Tibial artery (tissue), 4 donors: ENCODE measurements around the gene SLC9A9.

ENCODE experiments used
- DNase-seq, 2 donors: peaks; one replicate each; pipeline ENCODE4 v3.0.0-alpha.2; 2019
- H3K27ac ChIP-seq, 2 donors: fragments of 200-600 bp; sonication (generic) in 1 of 2; 1 replicate in 1 of 2; 2 replicates in 1 of 2; pipeline ENCODE4 v1.5.1; 2018 to 2019; ENCODE audit warnings: mild to moderate bottlenecking in 1 of 2
- H3K27me3 ChIP-seq, 2 donors: fragments of 200-600 bp; sonication (generic) in 1 of 2; one replicate each; pipeline versions ENCODE4 v1.5.1 to v1.6.0; 2016 to 2019
- H3K36me3 ChIP-seq, 3 donors: fragments of 200-600 bp; sonication (generic) in 2 of 3; one replicate each; pipeline ENCODE4 v1.5.1; 2016 to 2019; ENCODE audit warnings: mild to moderate bottlenecking in 2 of 3
- H3K4me1 ChIP-seq, 4 donors: fragments of 200-600 bp; sonication (generic) in 2 of 4; 1 replicate in 3 of 4; 2 replicates in 1 of 4; pipeline ENCODE4 v1.5.1; 2016 to 2019
- H3K4me3 ChIP-seq, 2 donors: fragments of 200-600 bp; sonication (generic) in 1 of 2; 1 replicate in 1 of 2; 2 replicates in 1 of 2; pipeline ENCODE4 v1.5.1; 2018 to 2019; ENCODE audit warnings: mild to moderate bottlenecking in 2 of 2
- H3K9me3 ChIP-seq, 3 donors: fragments of 200-600 bp; sonication (generic) in 1 of 3; one replicate each; pipeline ENCODE4 v1.5.1; 2016 to 2019
- CTCF ChIP-seq, 2 experiments: fragments of 200-600 bp in 1 of 2; fragments of 450-650 bp in 1 of 2; IDR thresholded peaks; one replicate each; pipeline ENCODE4 v1.5.1; 2017 to 2019; ENCODE audit warnings: antibody characterized with exemption in 2 of 2, mild to moderate bottlenecking in 1 of 2, moderate library complexity in 1 of 2
- intact Hi-C: fragments of 100-400 bp; cut with DNase I; formaldehyde crosslinking; loops from one replicate; pipeline ENCODE4 v1.15.0; 2023; ENCODE audit warnings: low total_unique reads

Gene SLC9A9

GRCh38 chr3:143617050-143617449 lies 231.2 kb downstream of the SLC9A9 start:
- no peak for TF ChIP-seq CTCF (IDR thresholded peaks at IDR 0.05)
- Histone ChIP-seq H3K27ac (no peak overlapping the region), H3K9me3 (peaks cover 0 to 4% (median 0%) of the 10 kb centered on the region in 3 donors), H3K4me3 (no peak overlapping the region), H3K27me3 (no peaks in the 10 kb centered on the region), H3K4me1 (peaks cover 0 to 9% (median 0%) of the 10 kb centered on the region in 4 donors), H3K36me3 (peaks cover 0 to 12% (median 0%) of the 10 kb centered on the region in 3 donors)
- no peak for DNase-seq
- intact Hi-C loops, result no loop called here

- DNase-seq, result no peak
- Histone ChIP-seq H3K4me3 (no peak overlapping the region), H3K4me1 (peaks cover 0 to 24% (median 0%) of the 10 kb centered on the region in 4 donors), H3K36me3 (no peaks in the 10 kb centered on the region), H3K27ac (no peak overlapping the region), H3K27me3 (no peaks in the 10 kb centered on the region), H3K9me3 (no peaks in the 10 kb centered on the region)
- no peak for TF ChIP-seq CTCF (IDR thresholded peaks at IDR 0.05)
- intact Hi-C loops, result no loop called here
These were observed 235.0 kb downstream of the SLC9A9 start for GRCh38 chr3:143613226-143613625.

- DNase-seq, result no peak
- H3K9me3 ChIP-seq, result no peaks in the 10 kb centered on the region
- no peaks in the 10 kb centered on the region for H3K27me3 ChIP-seq
- H3K4me3 ChIP-seq, result no peak overlapping the region
- no peak overlapping the region for H3K27ac ChIP-seq
- intact Hi-C loops, result no loop called here
- TF ChIP-seq CTCF (IDR thresholded peaks at IDR 0.05), result no peak
- no peaks in the 10 kb centered on the region for H3K36me3 ChIP-seq
- peaks cover 0 to 24% (median 0%) of the 10 kb centered on the region in 4 donors for H3K4me1 ChIP-seq
These were observed 235.7 kb downstream of the SLC9A9 start for GRCh38 chr3:143612541-143612940.

GRCh38 chr3:143608966-143609365 lies 239.3 kb downstream of the SLC9A9 start:
- intact Hi-C loops, result no loop called here
- H3K4me1 ChIP-seq, result peaks cover 0 to 16% (median under 1%) of the 10 kb centered on the region in 4 donors
- H3K27ac ChIP-seq, result peak overlapping the region in 1 of 2 donors; percentile 13
- H3K36me3 ChIP-seq, result no peaks in the 10 kb centered on the region
- H3K27me3 ChIP-seq, result no peaks in the 10 kb centered on the region
- H3K4me3 ChIP-seq, result no peak overlapping the region
- TF ChIP-seq CTCF (IDR thresholded peaks at IDR 0.05), result no peak
- H3K9me3 ChIP-seq, result no peaks in the 10 kb centered on the region
- DNase-seq, result no peak

GRCh38 chr3:143605233-143605950 lies 242.9 kb downstream of the SLC9A9 start:
- Histone ChIP-seq H3K27ac (no peak overlapping the region), H3K27me3 (no peaks in the 10 kb centered on the region), H3K9me3 (no peaks in the 10 kb centered on the region), H3K4me3 (no peak overlapping the region), H3K36me3 (no peaks in the 10 kb centered on the region), H3K4me1 (peaks cover 0 to 10% (median under 1%) of the 10 kb centered on the region in 4 donors)
- no peak for TF ChIP-seq CTCF (IDR thresholded peaks at IDR 0.05)
- no peak for DNase-seq
- intact Hi-C loops, result no loop called here
